SU-DHL-6 (cell line): ENCODE results near the gene FAM217B.

ENCODE experiments used
- EZH2phosphoT487 ChIP-seq: fragments of 200-600 bp; sonication (generic), shearing (Covaris generic); conservative IDR thresholded peaks from 2 replicates; pipeline ENCODE4 v1.6.1; 2018; ENCODE audit warnings: mild to moderate bottlenecking, antibody characterized with exemption, low read length, moderate library complexity, mixed read lengths
- TF ChIP-seq, protein P1 (sequence below): fragments of 200-600 bp; sonication (generic); IDR thresholded peaks from one replicate; pipeline ENCODE4 v1.5.1; 2017; ENCODE audit warnings: antibody characterized with exemption, mild to moderate bottlenecking, low read length, moderate library complexity; ENCODE audit not compliant: insufficient read depth, poor library complexity, severe bottlenecking

DNA sequence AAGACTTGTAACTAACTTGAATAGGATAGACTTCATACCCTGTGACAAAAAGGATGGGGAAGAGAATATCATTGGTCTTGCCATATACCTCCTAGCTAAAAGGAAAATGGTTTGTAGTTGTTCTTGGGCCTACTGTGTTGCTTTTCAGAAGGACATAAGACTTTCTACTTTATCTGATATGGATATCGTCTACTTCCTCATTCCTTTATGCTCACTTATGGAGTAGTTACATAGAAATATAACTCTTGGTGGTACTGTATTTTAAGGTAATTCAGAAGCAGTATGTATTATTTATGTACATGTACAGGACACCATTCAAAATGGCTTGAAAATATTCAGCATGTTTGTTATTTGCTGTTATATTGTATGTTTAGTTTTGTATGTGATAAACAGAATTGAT is 8.0 kb downstream of the FAM217B start:
- TF ChIP-seq, protein P1, sequence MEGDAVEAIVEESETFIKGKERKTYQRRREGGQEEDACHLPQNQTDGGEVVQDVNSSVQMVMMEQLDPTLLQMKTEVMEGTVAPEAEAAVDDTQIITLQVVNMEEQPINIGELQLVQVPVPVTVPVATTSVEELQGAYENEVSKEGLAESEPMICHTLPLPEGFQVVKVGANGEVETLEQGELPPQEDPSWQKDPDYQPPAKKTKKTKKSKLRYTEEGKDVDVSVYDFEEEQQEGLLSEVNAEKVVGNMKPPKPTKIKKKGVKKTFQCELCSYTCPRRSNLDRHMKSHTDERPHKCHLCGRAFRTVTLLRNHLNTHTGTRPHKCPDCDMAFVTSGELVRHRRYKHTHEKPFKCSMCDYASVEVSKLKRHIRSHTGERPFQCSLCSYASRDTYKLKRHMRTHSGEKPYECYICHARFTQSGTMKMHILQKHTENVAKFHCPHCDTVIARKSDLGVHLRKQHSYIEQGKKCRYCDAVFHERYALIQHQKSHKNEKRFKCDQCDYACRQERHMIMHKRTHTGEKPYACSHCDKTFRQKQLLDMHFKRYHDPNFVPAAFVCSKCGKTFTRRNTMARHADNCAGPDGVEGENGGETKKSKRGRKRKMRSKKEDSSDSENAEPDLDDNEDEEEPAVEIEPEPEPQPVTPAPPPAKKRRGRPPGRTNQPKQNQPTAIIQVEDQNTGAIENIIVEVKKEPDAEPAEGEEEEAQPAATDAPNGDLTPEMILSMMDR = no peak
- no peak for TF ChIP-seq EZH2phosphoT487
